Fibroblast of upper back skin (primary cell): Measurements from ENCODE around the gene POLDIP2.
"Not testable (repeated sequence)": the region's sequence is repeated elsewhere in the genome, so short reads cannot be mapped to it uniquely, and the experiment has no call there.

ENCODE experiments used
- DNase-seq: peaks from one replicate; pipeline ENCODE4 v3.0.0-alpha.2; 2013

POLDIP2 gene

DNA sequence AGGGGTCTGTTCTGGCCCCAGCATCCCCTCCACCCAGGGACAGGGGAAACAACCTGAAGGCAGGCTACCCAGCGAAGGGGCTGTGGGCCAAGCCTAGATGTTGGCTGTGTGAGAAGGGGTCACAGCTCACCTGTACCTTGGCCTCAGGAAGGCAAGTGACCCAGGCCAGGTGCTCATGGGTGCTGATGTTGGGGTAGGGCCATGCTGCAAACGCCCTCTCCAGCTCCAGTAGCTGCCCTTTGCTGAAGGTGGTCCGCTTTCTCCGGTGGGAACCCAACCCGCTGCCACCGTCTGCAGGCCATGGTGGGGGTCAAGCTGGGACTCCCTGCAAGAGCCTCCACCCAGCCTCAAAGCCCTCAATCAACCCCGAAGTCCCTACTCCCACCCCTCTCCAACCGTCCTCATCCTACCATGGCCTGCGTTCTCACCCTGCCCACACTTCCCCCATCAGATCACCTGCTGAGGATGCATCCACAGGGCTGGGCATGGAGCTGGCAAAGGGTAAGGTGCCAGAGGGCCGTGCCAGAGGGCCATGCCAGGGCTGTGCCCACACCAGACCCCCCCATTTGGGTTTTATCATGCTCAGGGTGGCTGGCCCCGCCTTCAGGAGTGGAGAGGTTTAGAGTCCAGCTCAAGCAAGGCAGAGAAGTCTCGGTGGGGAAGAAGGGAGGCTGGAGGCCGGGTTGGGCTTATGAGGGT, 7.5 kb upstream of the POLDIP2 start, which contains the start of gene SEBOX:
Gene SEBOX (minus strand): TSS at position 535 of the 699 bp plus-strand sequence. CDS start 48 bp downstream, at position 487.
- no peak for DNase-seq

DNA sequence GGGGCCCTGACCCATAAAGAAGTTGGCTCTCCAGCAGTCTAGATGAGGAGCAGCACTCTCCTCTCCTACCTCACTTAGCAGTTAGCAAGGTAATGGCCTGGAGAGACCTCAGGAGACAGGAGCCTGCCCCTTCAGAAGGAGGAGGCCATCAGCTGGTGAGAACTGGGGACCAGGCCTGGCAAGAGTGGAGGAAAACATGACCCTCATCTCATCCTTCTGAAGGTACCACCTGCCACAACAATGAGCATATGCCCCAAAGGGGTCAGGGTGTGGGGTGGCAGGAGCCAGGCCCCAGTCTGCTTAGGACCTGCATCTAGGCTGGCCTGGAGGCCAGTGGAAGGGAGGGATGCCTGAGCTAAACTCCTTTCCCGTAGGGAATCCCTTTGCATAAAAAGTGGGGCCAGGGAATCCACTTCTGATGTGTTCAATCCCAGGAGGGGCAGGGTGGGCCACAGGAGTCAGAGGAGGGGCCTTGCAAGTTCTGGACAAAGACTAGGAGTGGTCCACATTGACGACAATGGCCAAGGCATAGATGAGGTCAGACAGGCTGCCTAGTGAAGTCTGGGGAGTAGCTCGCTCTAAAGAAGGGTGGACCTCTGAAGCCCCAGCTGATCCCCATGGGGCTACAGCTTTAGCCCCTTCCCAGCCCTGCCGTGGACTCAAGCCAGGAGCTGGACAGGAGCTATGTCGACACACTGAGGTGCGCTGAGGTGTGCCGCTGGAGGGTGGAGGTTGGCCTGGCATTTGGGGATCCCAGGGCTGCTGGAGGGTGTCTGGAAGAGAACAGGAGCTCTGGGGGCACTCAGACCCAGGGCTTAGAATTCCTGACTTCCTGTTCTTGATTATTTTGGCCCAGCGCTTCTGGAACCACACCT, 6.7 kb upstream of the POLDIP2 start:
- DNase-seq: no peak

DNA sequence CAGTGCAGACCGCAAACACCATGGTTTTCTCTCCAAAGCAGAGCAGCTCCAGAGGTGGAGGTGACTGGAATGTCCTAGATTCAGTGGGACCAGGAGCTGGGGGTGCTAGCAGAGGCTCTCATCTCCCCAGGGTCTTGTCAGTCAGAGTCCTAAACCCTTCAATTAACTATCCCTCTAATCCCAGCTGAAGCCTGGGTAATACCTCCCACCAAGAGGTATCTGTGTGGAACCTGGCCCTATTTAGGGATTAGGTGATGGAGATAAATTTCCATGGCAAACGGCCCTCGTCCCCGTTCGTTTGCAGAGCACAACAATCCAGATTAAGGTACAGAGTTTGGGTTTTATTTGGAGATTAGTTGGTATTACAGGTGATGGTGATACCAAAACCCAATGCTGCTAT, 5.9 kb upstream of the POLDIP2 start:
- no peak for DNase-seq

DNA sequence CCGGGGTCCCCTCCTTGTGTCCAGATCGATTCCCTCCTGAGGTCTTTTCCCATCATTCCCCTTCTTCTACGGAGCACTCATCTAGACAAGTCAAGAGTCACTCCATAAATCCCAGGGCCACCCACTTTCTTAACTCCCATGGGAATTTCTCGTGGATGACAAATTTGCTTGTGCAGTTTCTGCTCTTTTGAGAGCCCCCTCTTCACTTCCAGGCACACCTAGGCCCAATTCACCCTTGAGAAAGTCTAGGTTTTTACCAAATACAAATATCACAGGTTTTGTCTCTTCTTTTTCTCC, 522 bp upstream of the POLDIP2 start:
- no peak for DNase-seq

DNA sequence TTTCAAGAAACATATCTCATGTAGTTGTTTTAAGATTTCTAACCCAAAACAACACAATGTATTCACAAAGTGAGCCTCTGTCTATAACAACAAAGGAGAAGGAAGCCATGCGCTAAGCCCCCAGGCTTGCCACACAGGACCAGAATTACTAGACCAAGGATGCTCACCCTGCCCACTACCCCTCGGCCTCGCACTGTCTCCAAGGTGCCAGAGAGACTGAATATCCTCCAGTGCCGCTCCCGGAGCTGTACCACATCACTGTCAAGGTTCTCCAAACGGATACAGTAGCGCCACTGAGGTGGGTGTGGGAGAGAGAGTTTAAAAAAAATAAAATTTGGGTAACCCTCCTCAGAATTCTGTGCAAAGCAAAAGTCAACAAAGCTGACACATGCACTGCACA, 7.1 kb downstream of the POLDIP2 start:
- no peak for DNase-seq

DNA sequence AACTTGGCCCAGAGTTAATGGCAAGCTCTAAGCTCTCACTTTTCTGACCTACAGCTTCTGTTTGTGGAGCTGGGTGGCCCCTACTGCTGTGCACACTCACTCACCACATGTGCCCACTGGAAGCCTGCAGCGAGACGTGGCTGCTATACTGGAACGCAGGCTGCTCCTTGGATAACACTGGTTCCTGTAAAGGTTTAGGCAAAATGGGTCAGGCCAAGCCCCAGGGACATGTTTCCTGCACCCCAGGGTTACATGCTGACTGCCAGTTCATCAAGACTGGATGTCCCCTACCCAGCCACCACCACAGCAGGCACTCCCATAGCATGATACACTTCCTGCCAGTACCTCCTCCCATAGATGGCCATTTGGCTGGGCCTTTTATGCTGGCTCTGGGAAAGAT, 8.3 kb downstream of the POLDIP2 start:
- DNase-seq: no peak

DNA sequence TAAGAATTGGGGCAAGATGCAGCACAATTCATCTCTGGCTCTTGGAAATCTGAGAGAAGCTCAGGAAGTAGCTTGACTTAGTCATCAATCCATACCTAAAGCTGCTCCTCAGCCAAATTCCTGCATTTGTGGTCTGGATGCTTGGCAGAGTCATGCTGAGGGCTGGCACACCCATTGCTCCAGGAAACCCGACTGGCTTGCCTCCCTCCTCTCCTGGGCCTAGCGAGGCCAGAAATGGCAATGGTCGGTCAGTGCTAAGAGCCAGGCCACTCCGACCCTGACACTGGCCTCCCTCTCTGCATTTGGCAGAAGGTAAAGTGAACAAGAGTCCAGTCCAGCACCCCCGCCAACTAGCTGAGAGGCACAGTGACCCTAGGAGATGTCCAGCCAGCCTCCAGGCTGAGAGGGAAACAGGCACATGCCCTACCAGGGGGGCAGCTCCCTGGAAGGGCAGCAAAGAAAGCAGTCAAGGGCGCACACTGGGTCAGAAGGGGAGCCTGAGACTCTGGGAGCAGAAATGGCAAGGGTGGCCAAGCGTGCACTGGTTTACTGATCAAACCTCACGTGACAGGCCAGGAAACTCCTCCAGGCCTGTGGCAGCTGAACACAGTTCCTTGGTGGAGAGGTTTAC, 10.0 kb downstream of the POLDIP2 start:
- DNase-seq: peak; percentile 91

DNA sequence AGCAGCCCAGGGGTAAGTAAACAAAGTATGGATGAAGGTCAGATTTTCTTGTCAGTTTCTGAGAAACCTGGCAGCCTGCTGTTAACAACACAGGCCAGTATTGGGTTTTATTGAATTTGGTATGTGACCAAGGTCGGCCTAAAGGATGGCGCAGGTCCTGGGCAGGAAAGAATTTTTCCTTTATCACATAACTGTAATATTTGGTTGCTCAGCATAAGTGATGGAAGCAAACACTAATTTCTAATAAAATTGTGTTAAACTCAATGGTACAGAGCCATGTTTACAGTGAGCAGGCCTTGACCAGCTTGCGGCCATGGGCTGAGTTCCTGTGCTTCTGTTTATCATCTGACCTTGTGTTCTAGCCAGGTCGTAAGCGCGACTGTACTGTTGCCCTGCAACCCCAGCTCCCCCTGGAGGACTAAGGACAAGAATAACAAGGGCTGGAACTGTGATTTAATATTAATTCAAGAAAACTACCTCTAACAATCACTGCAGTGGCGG, 10.5 kb downstream of the POLDIP2 start:
- no peak for DNase-seq

DNA sequence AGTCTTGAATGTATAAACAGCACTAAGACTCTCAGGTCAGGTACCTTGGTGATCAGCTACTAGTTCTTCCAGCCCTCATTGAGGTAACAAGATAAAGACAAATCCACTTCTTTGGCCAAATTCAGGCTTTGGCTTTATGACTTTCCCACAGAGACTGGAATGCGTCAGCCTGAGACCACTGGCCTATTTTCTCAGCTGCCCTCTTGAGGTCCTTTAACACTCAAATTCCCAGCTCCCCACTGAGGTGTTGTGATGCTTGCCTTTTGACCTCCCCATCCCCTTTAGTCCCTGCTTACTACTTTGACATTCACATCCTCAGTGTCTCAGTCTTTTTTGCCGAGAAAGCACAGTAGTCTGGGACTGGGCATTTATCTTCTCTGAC, 11.1 kb downstream of the POLDIP2 start:
- no peak for DNase-seq

DNA sequence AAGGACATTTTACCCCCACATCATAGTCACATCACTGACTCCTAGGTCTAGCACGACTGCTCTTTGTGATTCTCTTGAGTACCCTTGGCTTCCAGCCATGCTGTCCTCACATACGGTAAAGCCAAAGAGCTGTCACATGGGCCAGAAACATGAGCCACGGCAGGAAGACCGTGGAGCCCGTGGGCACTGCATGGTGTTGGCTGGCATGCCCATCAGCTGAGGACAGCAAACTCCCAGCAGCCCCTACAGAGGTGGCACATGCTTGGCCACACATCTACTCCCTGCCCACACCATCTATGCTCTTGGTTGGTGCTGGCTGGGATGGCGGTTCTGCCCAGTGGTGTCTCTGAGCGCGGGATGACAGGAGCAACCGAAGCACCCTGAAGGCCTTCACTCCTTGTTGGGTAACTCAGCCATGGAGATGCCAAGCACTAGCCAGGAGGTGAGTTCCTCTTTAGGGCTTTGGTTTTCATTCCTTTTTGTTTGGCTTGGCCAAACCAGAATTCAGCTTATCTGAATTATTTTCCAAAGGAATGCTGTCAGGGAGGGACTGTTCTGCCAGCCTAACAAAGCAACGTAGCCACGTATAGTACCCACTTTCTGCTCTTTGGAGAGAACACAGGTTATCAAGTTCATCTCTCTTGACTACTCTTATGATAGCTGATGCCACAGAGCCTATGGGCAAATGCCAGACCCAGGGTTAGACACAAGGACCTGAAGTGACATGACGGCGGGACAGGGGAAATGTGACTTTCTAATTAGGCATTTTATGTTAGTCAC, 11.7 kb downstream of the POLDIP2 start:
- no peak for DNase-seq

DNA sequence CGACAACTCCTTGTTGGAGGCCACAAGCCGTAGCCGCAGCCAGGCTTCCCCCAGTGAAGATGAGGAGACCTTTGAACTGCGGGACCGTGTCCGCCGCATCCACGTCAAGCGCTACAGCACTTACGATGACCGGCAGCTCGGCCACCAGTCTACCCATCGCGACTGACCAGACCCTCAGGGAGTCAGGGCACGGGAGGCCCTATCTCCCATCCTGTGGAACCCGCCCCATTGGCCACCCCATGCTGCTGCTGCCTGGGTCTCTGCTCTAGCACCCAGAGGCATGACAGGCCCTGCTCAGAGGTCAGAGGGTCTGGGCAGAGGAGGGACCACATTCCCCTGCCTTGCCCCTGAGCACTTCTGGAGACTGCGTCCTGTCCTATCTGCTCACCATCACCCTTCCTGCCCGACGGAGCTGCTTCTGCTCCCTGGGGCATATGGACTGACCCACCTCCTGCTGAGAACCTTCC, 12.9 kb downstream of the POLDIP2 start:
- no peak for DNase-seq

DNA sequence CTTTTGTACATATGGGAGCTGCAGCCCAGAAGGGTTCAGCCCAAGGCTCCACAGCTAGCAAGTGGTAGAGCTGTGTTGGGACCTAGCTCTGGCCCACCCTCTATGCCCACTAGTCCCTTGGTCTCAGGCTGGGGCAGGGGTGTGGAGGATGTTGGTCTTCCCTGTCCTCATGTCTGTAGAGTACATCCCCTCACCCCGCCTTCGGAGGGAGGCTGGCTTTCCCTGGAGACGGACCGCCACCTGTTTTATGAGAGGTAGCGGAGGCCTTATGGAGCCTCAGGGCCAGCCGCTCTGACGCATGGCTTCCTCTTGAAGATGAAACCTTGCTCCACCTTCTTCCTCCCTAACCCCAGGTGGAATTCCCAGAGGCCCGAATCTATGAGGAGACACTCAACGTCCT, 13.3 kb downstream of the POLDIP2 start:
- no peak for DNase-seq

DNA sequence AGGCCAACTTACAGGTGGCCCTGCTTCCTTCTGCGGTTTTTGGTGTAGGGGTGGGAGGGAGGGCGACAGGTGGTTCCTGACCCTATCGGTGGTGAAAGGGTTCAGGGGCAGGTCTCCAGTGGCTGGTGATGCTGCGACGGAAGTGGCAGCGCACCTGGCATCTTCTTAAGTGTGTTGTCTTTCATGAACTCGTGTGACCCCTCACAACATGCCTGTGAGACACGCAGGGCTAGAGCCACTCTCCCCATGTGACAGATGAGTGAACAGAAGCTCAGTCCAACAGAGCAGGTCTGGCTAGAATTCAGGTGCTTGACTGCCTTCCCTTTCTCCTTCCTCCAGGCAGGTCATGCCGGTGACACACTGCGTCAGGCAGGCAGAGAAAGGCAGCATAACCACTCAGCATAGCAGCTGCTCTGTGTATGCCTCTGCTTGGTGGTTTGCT, 13.8 kb downstream of the POLDIP2 start:
- no peak for DNase-seq

DNA sequence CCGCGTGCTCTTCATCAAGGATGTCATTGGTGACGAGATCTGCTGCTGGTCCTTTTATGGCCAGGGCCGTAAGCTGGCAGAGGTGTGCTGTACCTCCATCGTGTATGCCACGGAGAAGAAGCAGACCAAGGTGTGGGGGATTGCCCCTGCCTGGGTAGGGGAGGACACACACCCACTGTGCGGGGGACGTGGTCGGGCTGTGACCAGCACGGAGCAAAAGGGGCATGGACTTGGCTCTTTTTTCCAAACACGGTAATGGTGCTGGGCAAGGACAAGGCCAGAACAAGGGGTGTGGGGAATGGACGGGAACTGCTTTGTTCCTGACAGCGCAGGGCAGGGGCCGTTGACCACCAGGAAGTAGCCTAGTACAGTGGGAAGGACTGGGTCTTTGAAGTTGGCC, 15.0 kb downstream of the POLDIP2 start:
- DNase-seq: no peak

DNA sequence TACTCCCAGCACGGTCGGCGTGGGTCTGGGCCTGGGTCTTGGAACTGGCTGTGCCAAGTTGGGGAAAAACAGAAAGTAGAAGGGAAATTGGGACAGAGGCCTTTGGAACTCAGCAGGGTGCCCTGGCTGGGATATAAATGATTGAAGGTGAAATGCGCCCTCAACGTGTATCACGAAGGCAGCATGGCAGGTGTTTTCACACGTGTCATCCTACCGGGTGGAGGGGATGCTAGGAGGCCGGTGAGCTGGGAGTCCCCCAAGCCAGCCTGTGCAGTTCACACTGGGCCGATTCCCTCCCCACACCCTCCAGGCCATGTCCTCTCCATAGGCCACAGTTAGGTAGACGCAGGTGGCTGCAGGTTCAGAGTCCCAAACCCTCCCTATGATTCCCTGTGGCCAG, 15.8 kb downstream of the POLDIP2 start:
- no peak for DNase-seq

DNA sequence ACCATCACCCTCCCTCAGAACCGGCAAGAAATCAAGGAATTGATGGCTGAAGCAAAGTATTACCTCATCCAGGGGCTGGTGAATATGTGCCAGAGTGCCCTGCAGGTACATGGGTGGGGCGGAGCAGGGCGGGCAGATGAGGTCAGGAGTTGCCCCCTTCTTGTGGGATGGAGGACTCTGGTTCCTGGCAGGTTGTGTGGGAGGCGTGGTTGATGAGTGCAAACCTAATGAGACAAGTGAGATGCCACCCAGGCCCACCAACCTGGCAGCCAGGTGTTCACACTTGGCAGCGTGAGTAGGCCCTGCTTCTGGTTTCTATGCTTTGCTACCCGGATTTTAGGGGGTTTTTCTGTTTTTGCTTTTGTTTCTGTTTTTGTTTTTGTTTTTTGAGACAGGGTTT, 17.0 kb downstream of the POLDIP2 start:
- DNase-seq: no peak

DNA sequence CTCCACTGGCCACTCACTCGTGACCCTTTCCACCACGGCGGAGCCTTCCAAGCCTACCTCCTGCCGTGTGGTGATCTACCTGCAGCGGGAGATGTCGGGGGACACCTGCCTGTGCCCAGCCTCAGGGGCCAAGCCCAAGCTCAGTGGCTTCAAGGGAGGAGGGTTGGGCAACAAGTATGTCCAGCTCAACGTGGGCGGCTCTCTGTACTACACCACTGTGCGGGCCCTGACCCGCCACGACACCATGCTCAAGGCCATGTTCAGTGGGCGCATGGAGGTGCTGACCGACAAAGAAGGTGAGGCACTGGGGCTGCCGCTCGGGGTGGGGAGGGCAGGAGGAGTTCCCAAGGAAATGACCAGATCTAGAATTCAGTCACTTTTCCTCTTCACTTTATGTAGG, 17.9 kb downstream of the POLDIP2 start:
- DNase-seq: no peak

DNA sequence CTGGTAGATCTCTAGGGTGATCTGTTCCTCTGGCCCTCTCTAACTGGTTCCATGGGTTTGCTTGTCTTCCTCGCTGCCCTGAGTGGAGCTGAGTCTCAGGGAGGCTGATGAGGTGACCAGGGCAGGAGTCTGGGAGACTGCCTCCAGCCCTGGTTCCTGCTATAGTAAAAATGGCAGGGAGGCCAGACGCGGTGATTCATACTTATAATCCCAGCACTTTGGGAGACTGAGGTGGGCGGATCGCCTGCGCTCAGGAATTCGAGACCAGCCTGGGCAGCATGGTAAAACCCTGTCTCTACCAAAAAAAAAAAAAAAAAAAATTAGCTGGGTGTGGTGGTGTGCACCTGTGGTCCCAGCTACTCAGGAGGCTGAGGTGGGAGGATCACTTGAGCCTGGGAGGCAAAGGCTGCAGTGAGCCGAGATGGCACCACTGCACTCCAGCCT, 18.5 kb downstream of the POLDIP2 start:
- not testable (repeated sequence) for DNase-seq

DNA sequence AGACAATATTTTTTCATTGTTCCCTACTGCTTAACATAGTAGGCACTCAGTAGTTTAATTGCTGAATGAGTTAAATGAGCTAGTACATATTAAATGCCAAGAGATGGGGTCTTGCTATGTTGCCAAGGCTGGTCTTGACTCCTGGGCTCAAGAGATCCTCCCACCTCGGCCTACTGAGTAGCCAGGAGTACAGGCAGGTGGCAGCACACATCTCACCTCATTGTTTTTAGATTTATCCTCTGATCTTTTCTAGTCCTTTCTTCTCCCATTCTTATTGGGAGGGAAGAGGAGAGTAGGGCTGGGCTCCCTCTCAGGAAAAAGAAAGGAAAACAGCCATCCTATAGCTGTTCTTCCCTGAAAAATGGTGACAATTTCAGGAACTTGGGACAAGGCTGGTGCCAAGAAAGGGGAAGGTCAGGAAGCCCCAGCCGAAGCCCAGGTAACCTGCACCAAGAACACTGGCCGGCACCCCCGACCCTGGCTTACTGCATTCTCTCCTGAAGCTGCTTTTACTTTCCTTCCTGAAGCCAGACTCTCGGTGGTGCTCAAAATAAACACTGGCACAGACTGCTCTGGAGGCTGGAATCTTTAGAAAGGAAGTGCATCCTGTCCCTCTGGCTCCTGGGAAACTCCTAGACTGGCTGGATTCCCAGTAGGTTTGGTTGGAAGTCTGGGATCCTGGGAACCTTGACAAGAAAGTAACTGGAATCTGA, 19.1 kb downstream of the POLDIP2 start:
- DNase-seq: peak; percentile 72

DNA sequence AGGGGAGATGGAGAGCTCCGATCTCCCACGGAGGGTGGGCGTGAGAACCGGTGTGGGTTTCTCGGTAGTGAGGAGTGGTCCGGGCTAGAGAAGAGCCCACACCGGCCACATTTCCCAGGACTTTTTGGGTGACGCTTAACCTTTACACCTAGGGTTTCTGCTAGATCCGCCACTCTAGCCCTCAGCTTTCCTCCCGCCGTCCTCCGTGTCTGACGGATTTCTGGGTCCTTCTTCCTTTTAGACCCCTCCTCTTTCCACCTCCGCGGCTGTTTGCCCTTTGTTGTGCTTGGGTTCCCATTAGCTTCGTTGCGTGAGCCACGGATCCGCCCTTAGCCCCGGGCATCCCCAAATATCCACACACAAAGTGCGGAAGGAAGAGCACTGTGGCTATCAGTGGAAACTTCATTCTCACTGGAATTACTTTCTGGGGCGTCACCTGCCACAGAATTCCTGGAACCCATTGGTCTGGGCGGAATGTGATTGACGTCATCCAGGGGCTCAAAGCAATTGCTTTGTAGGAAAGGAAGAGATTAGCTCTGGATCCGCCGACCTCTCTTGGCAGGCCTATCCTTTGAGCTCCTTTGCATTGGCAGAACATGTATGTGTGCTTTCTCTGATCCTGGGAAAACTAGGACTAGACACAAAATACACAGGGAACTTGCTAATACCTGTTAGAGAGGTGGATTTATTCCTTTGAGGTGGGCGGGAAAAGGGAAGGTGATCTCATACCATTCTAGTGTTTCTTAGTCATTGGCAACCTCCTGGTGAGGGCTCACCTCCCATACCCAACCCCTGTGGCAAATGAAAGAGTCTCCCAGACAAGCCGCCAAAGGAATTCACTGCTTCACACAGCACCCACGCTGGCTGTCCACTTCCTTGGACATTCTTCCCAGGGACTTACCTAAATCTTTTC, 21.1 kb downstream of the POLDIP2 start:
- peak; percentile 89 for DNase-seq
